ENCODE measurements around the gene DHX16. TPM values are rescaled to one million over a fixed set of nuclear protein-coding genes. Genes with fewer than 3 reads are reported as not detected.

Gene DHX16
- total and polyA plus RNA-seq, 9 of the 15 experiments (the other 6 are each of a cell fraction or from before 2014, with no cell fraction given): 14.6 to 66.1 (median 47.5) TPM

DNA sequence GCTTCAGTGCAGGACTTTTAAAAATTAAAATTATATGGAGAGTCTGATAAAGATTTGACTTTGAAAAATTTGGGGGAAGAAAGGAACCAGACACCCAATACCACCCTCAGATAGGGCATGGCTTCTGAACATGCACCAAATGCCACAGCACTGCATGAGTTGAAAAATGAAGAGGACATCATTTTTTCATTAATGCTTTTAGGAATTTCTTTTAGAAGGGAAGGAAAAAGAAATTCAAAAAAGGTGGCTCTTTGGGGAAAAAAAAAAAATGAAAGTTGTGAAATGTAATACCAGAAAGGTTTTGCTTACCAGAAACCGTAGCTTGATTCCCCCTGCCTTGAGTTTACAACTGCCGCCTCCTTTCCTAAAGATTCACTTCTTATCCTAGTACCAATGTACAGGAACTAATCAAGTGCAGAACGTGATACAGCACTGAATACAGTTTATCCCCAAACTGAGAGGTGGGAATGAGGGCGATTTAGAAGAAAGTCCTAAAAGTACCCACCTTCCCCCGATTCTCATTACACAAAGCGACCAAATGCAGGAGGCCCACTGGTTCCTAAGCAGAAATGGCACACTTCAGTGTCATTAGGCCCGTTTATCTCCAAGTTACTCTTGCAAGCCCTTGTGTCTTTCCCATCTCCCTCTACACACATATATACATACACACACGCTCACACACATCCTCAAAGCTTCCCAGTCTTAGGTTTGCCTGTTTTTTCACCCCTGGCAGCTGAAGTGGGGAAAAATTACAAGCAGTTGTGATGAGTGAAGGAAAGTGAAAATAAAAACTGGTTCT, 58.6 kb downstream of the DHX16 start (continued):
- TF ChIP-seq ZNF592 (IDR thresholded peaks at IDR 0.05) (0 out of 2 replicates have a peak, but pooled peaks have one; percentile 48), SRSF3 (IDR thresholded peaks at IDR 0.05; ENCODE audit: insufficient read depth, low read length) (no peak), PKNOX1 (IDR thresholded peaks at IDR 0.05) (no peak), U2AF1 (optimal IDR thresholded peaks at IDR 0.05; ENCODE audit: low read depth, low read length) (peak; percentile 26), ELF4 (CRISPR knock-in tag; IDR thresholded peaks at IDR 0.05) (0 out of 2 replicates have a peak, but pooled peaks have one; percentile 30), ZNF830 (CRISPR knock-in tag; IDR thresholded peaks at IDR 0.05) (peak; percentile 90), GATAD2B (IDR thresholded peaks at IDR 0.05; ENCODE audit: borderline replicate concordance) (no peak), SMAD1 (IDR thresholded peaks at IDR 0.05; ENCODE audit: low read depth, low read length, partially characterized antibody) (no peak), DIDO1 (tag; IDR thresholded peaks at IDR 0.05; ENCODE audit: low read depth) (no peak), ZBTB8A (IDR thresholded peaks at IDR 0.05; ENCODE audit: partially characterized antibody) (no peak), ARNT (IDR thresholded peaks at IDR 0.05) (no peak; a peak in 2 of 4 replicates), E2F3 (CRISPR knock-in tag; IDR thresholded peaks at IDR 0.05) (no peak), TRIM28 (IDR thresholded peaks at IDR 0.05) (0 out of 2 replicates have a peak, but pooled peaks have one; percentile 15), GTF2B (IDR thresholded peaks at IDR 0.05; ENCODE audit: extremely low read depth, insufficient read length) (no peak), CBX2 (IDR thresholded peaks at IDR 0.05; ENCODE audit: insufficient read depth, low read length, poor library complexity, severe bottlenecking) (no peak), CCAR2 (IDR thresholded peaks at IDR 0.05; ENCODE audit: low read depth, low read length) (no peak), ZNF551 (CRISPR knock-in tag; IDR thresholded peaks at IDR 0.05) (peak; percentile 22; the same call in 1 of the 2 replicates), DACH1 (IDR thresholded peaks at IDR 0.05; ENCODE audit: partially characterized antibody) (no peak), RFX1 (IDR thresholded peaks at IDR 0.05) (no peak), NR0B1 (IDR thresholded peaks at IDR 0.05; ENCODE audit: partially characterized antibody) (no peak), L3MBTL2 (IDR thresholded peaks at IDR 0.05) (0 out of 2 replicates have a peak, but pooled peaks have one; percentile 6), CAMTA2 (CRISPR knock-in tag; conservative IDR thresholded peaks at IDR 0.05) (no peak)

Measured in K562 (cell line).